IPS-20b (cell line): ENCODE data around the gene NDE1.
"Not testable (repeated sequence)": the region's sequence is repeated elsewhere in the genome, so short reads cannot be mapped to it uniquely, and the experiment has no call there.

Experiments used
- H3K27ac ChIP-seq: one replicate; pipeline ENCODE4 v1.5.1; 2013; ENCODE audit warnings: low read length
- H3K27me3 ChIP-seq: 2 replicates; pipeline ENCODE4 v1.6.1; 2013; ENCODE audit warnings: mild to moderate bottlenecking, low read length, inconsistent platforms; ENCODE audit not compliant: insufficient read depth
- H3K36me3 ChIP-seq: 2 replicates; pipeline ENCODE4 v1.6.1; 2013; ENCODE audit warnings: low read depth, mild to moderate bottlenecking, inconsistent platforms, low read length, moderate library complexity; ENCODE audit not compliant: insufficient read depth
- H3K4me1 ChIP-seq: 2 replicates; pipeline ENCODE4 v1.6.1; 2013; ENCODE audit warnings: mild to moderate bottlenecking, control low read depth, inconsistent platforms, low read length, moderate library complexity; ENCODE audit not compliant: insufficient read depth
- H3K4me3 ChIP-seq: 2 replicates; pipeline ENCODE4 v1.5.1; 2013; ENCODE audit warnings: mild to moderate bottlenecking, low read length, inconsistent platforms
- H3K9ac ChIP-seq: 2 replicates; pipeline ENCODE4 v1.6.1; 2013; ENCODE audit warnings: low read depth, mild to moderate bottlenecking, inconsistent platforms, low read length, moderate library complexity
- H3K9me3 ChIP-seq: 2 replicates; pipeline ENCODE4 v1.6.1; 2013; ENCODE audit warnings: mild to moderate bottlenecking, low read depth, low read length, inconsistent platforms; ENCODE audit not compliant: insufficient read depth

Gene NDE1, protein sequence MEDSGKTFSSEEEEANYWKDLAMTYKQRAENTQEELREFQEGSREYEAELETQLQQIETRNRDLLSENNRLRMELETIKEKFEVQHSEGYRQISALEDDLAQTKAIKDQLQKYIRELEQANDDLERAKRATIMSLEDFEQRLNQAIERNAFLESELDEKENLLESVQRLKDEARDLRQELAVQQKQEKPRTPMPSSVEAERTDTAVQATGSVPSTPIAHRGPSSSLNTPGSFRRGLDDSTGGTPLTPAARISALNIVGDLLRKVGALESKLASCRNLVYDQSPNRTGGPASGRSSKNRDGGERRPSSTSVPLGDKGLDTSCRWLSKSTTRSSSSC

GRCh38 chr16:15650019-15650697 is at the start of gene NDE1:
NDE1 (plus strand) TSS chr16:15650245; CDS start chr16:15664779, 14,534 bp downstream.
- Histone ChIP-seq H3K4me3 (peak within 1 kb of the TSS; percentile 87), H3K27ac (no peak within 1 kb of the TSS), H3K9ac (peak within 1 kb of the TSS; percentile 76), H3K36me3 (0 out of 2 replicates have a peak, but pooled peaks cover 3% of the 10 kb centered on the region), H3K27me3 (no peaks in the 10 kb centered on the region), H3K4me1 (peaks cover 3% of the 10 kb centered on the region; the same call in 1 of the 2 replicates), H3K9me3 (no peaks in the 10 kb centered on the region)

DNA sequence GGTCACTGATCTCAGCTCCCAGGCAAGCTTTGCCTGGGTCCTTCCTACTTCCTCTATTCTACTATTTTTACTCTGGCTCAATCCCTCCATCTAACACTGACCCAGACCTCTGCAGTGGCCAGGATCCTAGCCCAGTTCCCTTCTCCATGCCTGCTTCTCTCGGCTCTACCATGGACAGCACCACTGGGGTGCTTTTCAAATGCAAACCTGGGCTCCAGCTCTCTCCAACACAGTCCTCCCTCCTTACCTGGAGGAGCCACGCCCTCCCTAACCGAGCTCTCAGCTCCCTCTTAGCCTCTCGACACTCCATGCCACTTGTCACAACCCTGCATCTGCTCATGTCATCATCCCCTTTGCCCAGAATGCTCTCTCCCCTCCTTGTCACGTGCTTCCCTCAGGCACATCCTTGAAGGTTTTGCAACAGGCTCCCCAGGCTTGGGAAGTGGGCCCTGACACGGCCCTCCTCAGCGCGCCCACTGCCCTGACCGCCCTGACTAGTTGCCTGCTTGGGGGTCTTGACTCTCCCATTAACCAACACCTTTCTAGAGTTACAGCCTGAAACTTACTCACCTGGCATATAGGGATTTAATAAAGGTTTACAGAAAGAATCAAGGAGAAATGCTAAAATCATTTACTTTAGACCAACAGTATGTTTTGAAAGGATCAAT is 48.7 kb upstream of the NDE1 start:
- no peaks in the 10 kb centered on the region for H3K4me1 ChIP-seq
- H3K27ac ChIP-seq, result no peak overlapping the region
- H3K9me3 ChIP-seq, result no peaks in the 10 kb centered on the region
- H3K36me3 ChIP-seq, result peaks cover 92% of the 10 kb centered on the region
- no peak overlapping the region for H3K9ac ChIP-seq
- no peak overlapping the region for H3K4me3 ChIP-seq
- H3K27me3 ChIP-seq, result no peaks in the 10 kb centered on the region

DNA sequence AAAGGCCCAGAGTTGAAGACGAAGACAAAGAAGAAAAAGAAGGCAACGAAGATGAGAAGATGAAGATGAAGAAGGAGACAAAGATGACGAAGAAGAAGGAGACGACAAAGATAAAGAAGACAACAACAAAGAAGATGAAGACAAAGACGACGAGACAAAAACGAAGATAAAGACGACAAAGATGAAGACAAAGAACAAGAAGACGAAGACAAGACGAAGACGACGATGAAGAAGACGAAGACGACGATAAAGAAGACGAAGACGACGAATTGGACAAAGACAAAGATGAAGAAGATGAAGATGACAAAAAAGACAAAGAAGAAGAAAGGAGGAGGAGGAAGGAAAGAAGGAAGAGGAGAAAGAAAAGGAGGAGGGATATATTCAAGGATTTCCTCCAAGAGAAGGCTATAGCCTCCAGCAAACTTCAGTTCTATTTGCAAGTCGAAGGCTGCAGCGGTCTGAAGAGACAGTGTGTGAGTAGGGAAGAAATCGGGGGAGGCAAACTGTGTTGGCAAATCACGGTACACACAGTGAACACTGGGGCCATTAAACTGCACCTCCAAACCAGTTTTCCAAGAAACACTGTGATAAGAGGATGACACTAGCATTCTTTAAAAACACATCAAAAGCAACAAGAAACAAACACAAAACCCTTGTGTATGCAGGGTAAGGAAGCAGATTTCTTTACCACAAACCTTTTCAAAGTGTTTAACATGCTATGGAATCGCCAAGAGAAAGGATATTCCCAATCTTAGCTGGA is 47.6 kb upstream of the NDE1 start:
- Histone ChIP-seq H3K27ac (no peak overlapping the region), H3K4me3 (no peak overlapping the region), H3K4me1 (no peaks in the 10 kb centered on the region), H3K9me3 (no peaks in the 10 kb centered on the region), H3K36me3 (peaks cover 89% of the 10 kb centered on the region), H3K9ac (no peak overlapping the region), H3K27me3 (no peaks in the 10 kb centered on the region)

DNA sequence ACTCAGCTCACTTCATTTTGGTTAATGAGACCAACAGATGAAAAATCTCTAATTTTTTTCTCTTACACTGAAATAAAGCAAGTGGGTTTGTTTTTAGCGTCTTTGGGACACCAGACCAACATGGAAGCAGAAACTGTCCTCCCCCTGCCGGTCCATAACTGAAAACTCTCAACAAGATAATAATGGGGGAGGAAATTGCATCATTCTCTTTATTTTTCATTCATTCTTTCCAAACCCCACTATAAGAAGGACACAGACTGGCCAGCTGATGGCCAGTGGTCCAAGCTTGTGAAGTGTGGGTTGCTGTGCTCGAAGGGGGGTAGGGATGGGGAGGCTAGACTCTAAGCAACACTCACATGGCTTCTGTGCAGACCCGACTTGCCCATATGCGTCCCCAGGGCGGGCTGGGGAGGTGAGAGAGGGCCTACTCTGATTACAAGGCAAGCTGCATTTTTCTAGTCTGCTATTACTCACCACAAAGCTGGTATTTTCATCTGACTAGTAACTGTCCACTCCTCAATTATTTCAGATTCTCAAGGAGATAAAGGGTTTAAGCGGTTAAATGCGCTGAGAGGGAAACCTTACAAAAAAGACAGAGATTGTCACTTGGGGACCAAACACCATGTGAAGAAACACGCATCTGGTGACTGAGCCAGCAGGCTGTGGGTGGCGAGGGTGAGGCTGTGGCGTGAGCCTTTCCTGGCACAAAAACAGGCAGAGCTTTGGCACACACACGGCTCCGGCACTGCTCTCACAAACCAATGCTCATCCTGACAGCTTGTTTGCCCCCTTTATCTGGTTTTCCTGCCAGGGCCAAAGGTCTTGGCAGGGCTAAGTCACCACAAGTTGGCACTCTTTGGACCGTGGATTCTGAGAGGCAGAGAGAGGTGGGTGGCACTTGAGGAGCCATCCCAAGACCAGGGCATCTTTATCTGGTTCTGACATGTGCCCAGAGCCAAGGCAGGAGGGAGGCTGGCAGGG is 45.3 kb upstream of the NDE1 start:
- Histone ChIP-seq H3K9me3 (no peaks in the 10 kb centered on the region), H3K27ac (no peak overlapping the region), H3K4me3 (no peak overlapping the region), H3K9ac (no peak overlapping the region), H3K27me3 (no peaks in the 10 kb centered on the region), H3K36me3 (peaks cover 91% of the 10 kb centered on the region), H3K4me1 (no peaks in the 10 kb centered on the region)

- H3K4me3 ChIP-seq, result no peak overlapping the region
- no peaks in the 10 kb centered on the region for H3K9me3 ChIP-seq
- H3K9ac ChIP-seq, result no peak overlapping the region
- no peaks in the 10 kb centered on the region for H3K4me1 ChIP-seq
- no peak overlapping the region for H3K27ac ChIP-seq
- no peaks in the 10 kb centered on the region for H3K27me3 ChIP-seq
- peaks cover 91% of the 10 kb centered on the region for H3K36me3 ChIP-seq
Measured at GRCh38 chr16:15605839-15606517, 44.1 kb upstream of the NDE1 start.

GRCh38 chr16:15606518-15607220 is 43.4 kb upstream of the NDE1 start:
- H3K4me1 ChIP-seq, result no peaks in the 10 kb centered on the region
- H3K9ac ChIP-seq, result no peak overlapping the region
- no peaks in the 10 kb centered on the region for H3K27me3 ChIP-seq
- H3K9me3 ChIP-seq, result no peaks in the 10 kb centered on the region
- H3K4me3 ChIP-seq, result no peak overlapping the region
- H3K27ac ChIP-seq, result no peak overlapping the region
- peaks cover 91% of the 10 kb centered on the region for H3K36me3 ChIP-seq

DNA sequence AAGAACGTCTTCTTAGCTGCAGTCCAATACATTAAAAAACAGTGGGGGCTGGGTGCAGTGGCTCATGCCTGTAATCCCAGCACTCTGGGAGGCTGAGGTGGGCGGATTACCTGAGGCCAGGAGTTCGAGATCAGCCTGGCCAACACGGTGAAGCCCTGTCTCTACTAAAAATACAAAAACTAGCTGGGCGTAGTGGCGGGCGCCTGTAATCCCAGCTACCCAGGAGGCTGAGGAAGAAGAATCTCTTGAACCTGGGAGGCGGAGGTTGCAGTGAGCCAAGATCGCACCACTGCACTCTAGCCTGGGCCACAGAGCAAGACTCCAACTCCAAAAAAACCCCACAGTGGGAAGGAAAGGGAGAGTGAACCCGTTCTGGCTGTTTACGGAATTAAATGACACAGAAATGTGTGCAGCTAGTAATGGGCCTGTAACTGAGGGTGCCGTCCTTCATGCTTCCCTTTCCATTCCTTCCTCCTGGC is 42.8 kb upstream of the NDE1 start:
- H3K27ac ChIP-seq, H3K27me3 ChIP-seq, H3K9ac ChIP-seq, H3K9me3 ChIP-seq, H3K4me1 ChIP-seq, H3K4me3 ChIP-seq: not testable (repeated sequence)
- peaks cover 91% of the 10 kb centered on the region for H3K36me3 ChIP-seq

DNA sequence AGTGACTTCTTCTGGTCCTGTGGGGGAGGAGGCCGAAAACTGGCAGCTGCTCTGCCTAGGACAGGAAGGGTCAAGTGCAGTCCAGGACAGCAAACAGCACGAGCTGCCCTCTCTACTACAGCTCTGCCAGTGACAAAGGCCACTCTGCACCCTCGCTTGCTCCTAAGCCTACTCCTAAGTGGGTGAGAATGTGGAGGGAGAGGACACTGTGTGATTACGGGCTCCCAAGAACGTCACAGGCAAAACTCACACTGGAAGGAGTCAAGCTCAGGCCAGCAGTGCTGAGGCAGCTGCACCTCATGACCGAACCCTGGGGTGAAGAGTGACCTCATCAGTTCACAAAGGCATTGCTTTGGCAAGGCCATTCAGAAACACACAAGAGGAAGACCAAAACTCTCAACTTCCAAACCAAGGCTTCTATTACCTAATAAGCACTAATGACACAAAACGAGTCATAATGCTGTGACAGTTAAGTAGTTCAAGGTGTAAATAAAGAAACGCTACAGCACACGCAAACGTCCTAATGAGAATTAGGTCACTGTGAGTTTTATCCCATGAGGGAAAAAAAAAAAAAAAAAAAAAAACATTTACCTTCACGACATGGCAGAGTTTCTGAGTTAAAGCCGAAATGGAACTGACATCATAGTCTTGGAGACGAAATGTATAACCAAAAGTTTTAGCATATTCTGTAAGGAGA is 42.2 kb upstream of the NDE1 start:
- H3K9ac ChIP-seq, result no peak overlapping the region

GRCh38 chr16:15608398-15609285 is 41.4 kb upstream of the NDE1 start:
- Histone ChIP-seq H3K27ac (no peak overlapping the region), H3K9ac (no peak overlapping the region), H3K9me3 (no peaks in the 10 kb centered on the region), H3K27me3 (no peaks in the 10 kb centered on the region), H3K36me3 (peaks cover 86% of the 10 kb centered on the region), H3K4me1 (no peaks in the 10 kb centered on the region), H3K4me3 (no peak overlapping the region)

More for the DNA sequence above, 42.2 kb upstream of the NDE1 start:
- Histone ChIP-seq H3K36me3 (peaks cover 91% of the 10 kb centered on the region), H3K4me3 (no peak overlapping the region), H3K27ac (no peak overlapping the region), H3K9me3 (no peaks in the 10 kb centered on the region), H3K27me3 (no peaks in the 10 kb centered on the region), H3K4me1 (no peaks in the 10 kb centered on the region)
